ENCODE measurements around the gene SLC24A5.

DNA sequence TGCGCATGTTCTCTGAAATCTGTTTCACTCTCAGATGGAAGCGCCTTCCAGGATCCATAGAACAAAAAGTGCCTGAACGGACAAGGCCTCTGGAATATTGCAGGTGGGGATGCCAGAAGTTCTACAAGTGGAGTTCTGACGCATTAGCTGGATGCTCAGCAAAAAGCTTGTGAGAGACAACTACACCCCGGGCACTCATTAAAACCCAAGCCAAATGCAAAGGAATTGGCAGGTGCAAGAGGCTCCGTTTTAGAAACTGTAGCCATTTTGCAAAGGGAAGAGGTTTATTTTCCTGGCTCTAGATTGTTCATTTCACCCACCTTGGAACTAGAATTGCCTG lies 35.2 kb upstream of the SLC24A5 start:
- TF ChIP-seq, protein P1, sequence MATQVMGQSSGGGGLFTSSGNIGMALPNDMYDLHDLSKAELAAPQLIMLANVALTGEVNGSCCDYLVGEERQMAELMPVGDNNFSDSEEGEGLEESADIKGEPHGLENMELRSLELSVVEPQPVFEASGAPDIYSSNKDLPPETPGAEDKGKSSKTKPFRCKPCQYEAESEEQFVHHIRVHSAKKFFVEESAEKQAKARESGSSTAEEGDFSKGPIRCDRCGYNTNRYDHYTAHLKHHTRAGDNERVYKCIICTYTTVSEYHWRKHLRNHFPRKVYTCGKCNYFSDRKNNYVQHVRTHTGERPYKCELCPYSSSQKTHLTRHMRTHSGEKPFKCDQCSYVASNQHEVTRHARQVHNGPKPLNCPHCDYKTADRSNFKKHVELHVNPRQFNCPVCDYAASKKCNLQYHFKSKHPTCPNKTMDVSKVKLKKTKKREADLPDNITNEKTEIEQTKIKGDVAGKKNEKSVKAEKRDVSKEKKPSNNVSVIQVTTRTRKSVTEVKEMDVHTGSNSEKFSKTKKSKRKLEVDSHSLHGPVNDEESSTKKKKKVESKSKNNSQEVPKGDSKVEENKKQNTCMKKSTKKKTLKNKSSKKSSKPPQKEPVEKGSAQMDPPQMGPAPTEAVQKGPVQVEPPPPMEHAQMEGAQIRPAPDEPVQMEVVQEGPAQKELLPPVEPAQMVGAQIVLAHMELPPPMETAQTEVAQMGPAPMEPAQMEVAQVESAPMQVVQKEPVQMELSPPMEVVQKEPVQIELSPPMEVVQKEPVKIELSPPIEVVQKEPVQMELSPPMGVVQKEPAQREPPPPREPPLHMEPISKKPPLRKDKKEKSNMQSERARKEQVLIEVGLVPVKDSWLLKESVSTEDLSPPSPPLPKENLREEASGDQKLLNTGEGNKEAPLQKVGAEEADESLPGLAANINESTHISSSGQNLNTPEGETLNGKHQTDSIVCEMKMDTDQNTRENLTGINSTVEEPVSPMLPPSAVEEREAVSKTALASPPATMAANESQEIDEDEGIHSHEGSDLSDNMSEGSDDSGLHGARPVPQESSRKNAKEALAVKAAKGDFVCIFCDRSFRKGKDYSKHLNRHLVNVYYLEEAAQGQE (IDR thresholded peaks at IDR 0.05), result no peak
- no peak for TF ChIP-seq POLR2A (IDR thresholded peaks at IDR 0.05; ENCODE audit: low read length)
- TF ChIP-seq, protein P2, sequence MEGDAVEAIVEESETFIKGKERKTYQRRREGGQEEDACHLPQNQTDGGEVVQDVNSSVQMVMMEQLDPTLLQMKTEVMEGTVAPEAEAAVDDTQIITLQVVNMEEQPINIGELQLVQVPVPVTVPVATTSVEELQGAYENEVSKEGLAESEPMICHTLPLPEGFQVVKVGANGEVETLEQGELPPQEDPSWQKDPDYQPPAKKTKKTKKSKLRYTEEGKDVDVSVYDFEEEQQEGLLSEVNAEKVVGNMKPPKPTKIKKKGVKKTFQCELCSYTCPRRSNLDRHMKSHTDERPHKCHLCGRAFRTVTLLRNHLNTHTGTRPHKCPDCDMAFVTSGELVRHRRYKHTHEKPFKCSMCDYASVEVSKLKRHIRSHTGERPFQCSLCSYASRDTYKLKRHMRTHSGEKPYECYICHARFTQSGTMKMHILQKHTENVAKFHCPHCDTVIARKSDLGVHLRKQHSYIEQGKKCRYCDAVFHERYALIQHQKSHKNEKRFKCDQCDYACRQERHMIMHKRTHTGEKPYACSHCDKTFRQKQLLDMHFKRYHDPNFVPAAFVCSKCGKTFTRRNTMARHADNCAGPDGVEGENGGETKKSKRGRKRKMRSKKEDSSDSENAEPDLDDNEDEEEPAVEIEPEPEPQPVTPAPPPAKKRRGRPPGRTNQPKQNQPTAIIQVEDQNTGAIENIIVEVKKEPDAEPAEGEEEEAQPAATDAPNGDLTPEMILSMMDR (IDR thresholded peaks at IDR 0.05), result no peak
- TF ChIP-seq, protein P3, sequence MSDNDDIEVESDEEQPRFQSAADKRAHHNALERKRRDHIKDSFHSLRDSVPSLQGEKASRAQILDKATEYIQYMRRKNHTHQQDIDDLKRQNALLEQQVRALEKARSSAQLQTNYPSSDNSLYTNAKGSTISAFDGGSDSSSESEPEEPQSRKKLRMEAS (IDR thresholded peaks at IDR 0.05), result no peak
